Upper lobe of right lung (tissue), 1 donor: ENCODE data around the gene NME1. TPM values are rescaled to one million over a fixed set of nuclear protein-coding genes. Genes with fewer than 3 reads are reported as not detected.
A peak's percentile ranks its signal among the peaks of the same experiment; 100 is the strongest.

Source experiments
- ATAC-seq: fragments of 200-7000 bp; cut with Tn5 transposase; one replicate; pipeline ENCODE4 v1.9.1; 2020; ENCODE audit warnings: mild to moderate bottlenecking, moderate library complexity
- DNase-seq: peaks from one replicate; pipeline ENCODE4 v3.0.0-alpha.2; 2020
- H3K27ac ChIP-seq: fragments of 200-600 bp; one replicate; pipeline ENCODE4 v1.8.0; 2022
- H3K27me3 ChIP-seq: fragments of 200-600 bp; one replicate; pipeline ENCODE4 v1.8.0; 2022; ENCODE audit warnings: mild to moderate bottlenecking
- H3K36me3 ChIP-seq: fragments of 200-600 bp; one replicate; pipeline ENCODE4 v1.8.0; 2022
- H3K4me1 ChIP-seq: fragments of 200-600 bp; one replicate; pipeline ENCODE4 v1.8.0; 2022
- H3K4me3 ChIP-seq: fragments of 200-600 bp; one replicate; pipeline ENCODE4 v1.8.0; 2022; ENCODE audit warnings: mild to moderate bottlenecking
- H3K9me3 ChIP-seq: fragments of 200-600 bp; one replicate; pipeline ENCODE4 v1.8.0; 2022
- intact Hi-C: fragments of 100-400 bp; cut with DNase I; formaldehyde crosslinking; loops from one replicate; pipeline ENCODE4 v1.11.0; 2022
- total RNA-seq: library from RNA; stranded (reverse); fragmentation: NEBNext Ultra II Directional; extraction: Animal tissue kit (Norgen Biotek cat#: 25700); gene quantifications from one replicate; pipeline ENCODE4 v1.2.1, GENCODE V29; 2021
- TF ChIP-seq, protein P1 (sequence below): fragments of 200-600 bp; IDR thresholded peaks from one replicate; pipeline ENCODE4 v1.8.0; 2022; ENCODE audit warnings: antibody characterized with exemption
- donor health status: DM: no; HTN: yes; CAD: no; lungs with severe emphysema.

Gene NME1
- total RNA-seq, 1 donor from 2014 or later, result 29.4 TPM

DNA sequence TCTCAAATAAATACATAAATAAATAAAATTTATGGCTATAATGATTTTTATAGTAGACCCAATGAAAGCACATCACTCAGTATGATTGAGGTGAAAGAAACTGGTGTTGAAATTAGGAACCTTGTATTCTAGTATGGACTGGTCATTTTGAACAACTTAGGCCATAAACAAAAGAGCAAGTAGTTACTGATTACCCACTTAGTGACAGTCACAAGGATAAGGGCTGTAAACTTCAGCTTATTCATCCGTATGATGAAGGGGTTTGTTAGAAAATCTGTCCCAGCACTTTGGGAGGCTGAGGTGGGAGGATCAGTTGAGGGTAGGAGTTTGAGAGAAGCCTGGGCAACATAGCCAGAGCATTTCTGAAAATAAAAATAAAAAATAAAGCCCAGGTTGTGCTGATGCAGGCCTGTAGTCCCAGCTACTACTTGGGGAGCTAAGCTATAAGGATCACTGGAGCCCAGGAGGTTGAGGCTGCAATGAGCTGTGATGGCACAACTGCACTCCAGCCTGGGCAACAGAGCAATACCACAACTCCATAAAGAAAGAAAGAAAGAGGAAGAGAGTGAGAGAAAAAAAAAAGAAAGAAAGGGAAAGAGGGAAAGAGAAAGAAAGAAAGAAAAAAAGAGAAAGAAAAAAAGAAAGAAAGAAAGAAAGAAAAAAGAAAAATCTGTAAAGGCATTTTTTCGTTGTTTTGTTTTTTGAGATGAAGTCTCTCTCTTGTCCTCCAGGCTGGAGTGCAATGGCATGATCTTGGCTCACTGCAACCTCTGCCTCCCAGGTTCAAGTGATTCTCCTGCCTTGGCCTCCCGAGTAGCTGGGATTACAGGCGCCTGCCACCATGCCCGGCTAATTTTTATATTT is 28.5 kb upstream of the NME1 start:
- Histone ChIP-seq H3K36me3 (no peaks in the 10 kb centered on the region), H3K9me3 (no peaks in the 10 kb centered on the region), H3K4me1 (peaks cover 15% of the 10 kb centered on the region), H3K4me3 (no peak overlapping the region), H3K27me3 (no peaks in the 10 kb centered on the region), H3K27ac (peak overlapping the region; percentile 47)
- ATAC-seq (no peak), DNase-seq (no peak)
- TF ChIP-seq, protein P1, sequence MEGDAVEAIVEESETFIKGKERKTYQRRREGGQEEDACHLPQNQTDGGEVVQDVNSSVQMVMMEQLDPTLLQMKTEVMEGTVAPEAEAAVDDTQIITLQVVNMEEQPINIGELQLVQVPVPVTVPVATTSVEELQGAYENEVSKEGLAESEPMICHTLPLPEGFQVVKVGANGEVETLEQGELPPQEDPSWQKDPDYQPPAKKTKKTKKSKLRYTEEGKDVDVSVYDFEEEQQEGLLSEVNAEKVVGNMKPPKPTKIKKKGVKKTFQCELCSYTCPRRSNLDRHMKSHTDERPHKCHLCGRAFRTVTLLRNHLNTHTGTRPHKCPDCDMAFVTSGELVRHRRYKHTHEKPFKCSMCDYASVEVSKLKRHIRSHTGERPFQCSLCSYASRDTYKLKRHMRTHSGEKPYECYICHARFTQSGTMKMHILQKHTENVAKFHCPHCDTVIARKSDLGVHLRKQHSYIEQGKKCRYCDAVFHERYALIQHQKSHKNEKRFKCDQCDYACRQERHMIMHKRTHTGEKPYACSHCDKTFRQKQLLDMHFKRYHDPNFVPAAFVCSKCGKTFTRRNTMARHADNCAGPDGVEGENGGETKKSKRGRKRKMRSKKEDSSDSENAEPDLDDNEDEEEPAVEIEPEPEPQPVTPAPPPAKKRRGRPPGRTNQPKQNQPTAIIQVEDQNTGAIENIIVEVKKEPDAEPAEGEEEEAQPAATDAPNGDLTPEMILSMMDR, result no peak
- intact Hi-C loops, result no loop called here

DNA sequence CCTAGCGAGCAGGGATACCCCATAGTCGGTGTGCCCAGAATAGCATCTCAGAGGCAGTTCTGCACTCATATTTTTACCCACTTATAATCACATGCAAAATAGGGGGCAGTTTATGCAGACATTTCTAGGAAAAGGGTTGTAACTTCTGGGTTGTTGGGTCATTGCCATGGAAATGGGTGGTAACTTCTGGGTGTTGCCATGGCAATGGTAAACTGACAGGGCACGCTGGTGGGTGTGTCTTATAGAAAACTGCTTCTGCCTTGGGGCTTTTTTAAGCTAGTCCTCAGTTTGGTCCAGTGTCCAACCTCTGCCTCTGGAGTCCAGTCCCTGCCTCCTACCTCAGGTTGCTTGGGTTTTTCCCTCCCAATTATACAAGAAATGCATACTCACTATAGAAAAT is 25.3 kb upstream of the NME1 start:
- intact Hi-C loops, result no loop called here
- H3K4me3 ChIP-seq, result no peak overlapping the region
- TF ChIP-seq, protein P1, result no peak
- no peaks in the 10 kb centered on the region for H3K9me3 ChIP-seq
- H3K36me3 ChIP-seq, result no peaks in the 10 kb centered on the region
- ATAC-seq (peak; percentile 26), DNase-seq (no peak)
- peaks cover 11% of the 10 kb centered on the region for H3K4me1 ChIP-seq
- no peaks in the 10 kb centered on the region for H3K27me3 ChIP-seq
- peak overlapping the region; percentile 42 for H3K27ac ChIP-seq

GRCh38 chr17:51132964-51133319 is 20.4 kb upstream of the NME1 start:
- DNase-seq, result no peak
- Histone ChIP-seq H3K9me3 (no peaks in the 10 kb centered on the region), H3K4me3 (no peak overlapping the region), H3K36me3 (no peaks in the 10 kb centered on the region), H3K4me1 (peaks cover 7% of the 10 kb centered on the region), H3K27ac (no peak overlapping the region), H3K27me3 (no peaks in the 10 kb centered on the region)
- no peak for ATAC-seq
- TF ChIP-seq, protein P1, result no peak
- intact Hi-C loops, result no loop called here

GRCh38 chr17:51133365-51133764 is 20.0 kb upstream of the NME1 start:
- no peaks in the 10 kb centered on the region for H3K36me3 ChIP-seq
- ATAC-seq, result no peak
- H3K27ac ChIP-seq, result no peak overlapping the region
- H3K27me3 ChIP-seq, result no peaks in the 10 kb centered on the region
- H3K9me3 ChIP-seq, result no peaks in the 10 kb centered on the region
- no peak for DNase-seq
- H3K4me1 ChIP-seq, result peaks cover 6% of the 10 kb centered on the region
- no peak overlapping the region for H3K4me3 ChIP-seq
- TF ChIP-seq, protein P1, result no peak
- intact Hi-C loops, result no loop called here

GRCh38 chr17:51135956-51136355 is 17.4 kb upstream of the NME1 start:
- intact Hi-C loops, result no loop called here
- Histone ChIP-seq H3K36me3 (no peaks in the 10 kb centered on the region), H3K4me1 (peaks cover 6% of the 10 kb centered on the region), H3K4me3 (no peak overlapping the region), H3K9me3 (no peaks in the 10 kb centered on the region), H3K27me3 (no peaks in the 10 kb centered on the region), H3K27ac (no peak overlapping the region)
- TF ChIP-seq, protein P1, result no peak
- no peak for ATAC-seq
- DNase-seq, result no peak
